H7 (cell line): ENCODE data around the gene TMEM221. TPM values are rescaled to one million over a fixed set of nuclear protein-coding genes. Genes with fewer than 3 reads are reported as not detected.
A peak's percentile ranks its signal among the peaks of the same experiment; 100 is the strongest.

Experiments used
- DNase-seq: peaks from one replicate; pipeline ENCODE4 v3.0.0; 2012
- H3K27me3 ChIP-seq: 2 replicates; pipeline ENCODE4 v1.6.0; 2011; ENCODE audit warnings: mild to moderate bottlenecking, low read length; ENCODE audit not compliant: control insufficient read depth, insufficient read depth
- H3K36me3 ChIP-seq: replicated peaks from 2 replicates; pipeline ENCODE4 v1.5.1; 2011; ENCODE audit warnings: low read length; ENCODE audit not compliant: control insufficient read depth, insufficient read depth
- H3K4me3 ChIP-seq: 2 replicates; pipeline ENCODE4 v1.5.1; 2011; ENCODE audit warnings: low read depth, mild to moderate bottlenecking, control low read depth, low read length, moderate library complexity; ENCODE audit not compliant: insufficient read depth
- total RNA-seq: library from RNA; depleted of rRNA; stranded (reverse); fragments of >200 nt; shearing (Covaris generic); gene quantifications from 2 replicates; pipeline ENCODE4 v1.2.3, GENCODE V29; 2014

Gene TMEM221
- total RNA-seq, 1 experiment from 2014 or later: not detected

DNA sequence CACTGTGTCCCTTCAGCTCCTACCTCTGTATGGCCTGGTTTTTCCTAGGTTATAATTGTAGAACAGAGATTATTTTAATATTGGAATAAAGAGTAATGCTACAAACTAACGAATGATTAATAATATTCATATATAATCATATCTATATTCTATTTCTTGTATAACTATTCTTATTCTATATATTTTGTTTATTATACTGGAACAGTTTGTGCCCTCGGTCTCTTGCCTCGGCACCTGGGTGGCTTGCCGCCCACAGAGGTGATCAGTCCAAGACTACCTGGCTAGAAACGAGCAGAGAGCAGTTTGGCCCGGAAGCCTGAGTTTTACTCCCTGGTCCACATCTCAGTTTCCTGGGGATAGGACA lies 18.0 kb upstream of the TMEM221 start:
- no peak for DNase-seq
- H3K4me3 ChIP-seq: no peak overlapping the region
- no peaks in the 10 kb centered on the region for H3K36me3 ChIP-seq
- H3K27me3 ChIP-seq: peaks cover 12% of the 10 kb centered on the region

DNA sequence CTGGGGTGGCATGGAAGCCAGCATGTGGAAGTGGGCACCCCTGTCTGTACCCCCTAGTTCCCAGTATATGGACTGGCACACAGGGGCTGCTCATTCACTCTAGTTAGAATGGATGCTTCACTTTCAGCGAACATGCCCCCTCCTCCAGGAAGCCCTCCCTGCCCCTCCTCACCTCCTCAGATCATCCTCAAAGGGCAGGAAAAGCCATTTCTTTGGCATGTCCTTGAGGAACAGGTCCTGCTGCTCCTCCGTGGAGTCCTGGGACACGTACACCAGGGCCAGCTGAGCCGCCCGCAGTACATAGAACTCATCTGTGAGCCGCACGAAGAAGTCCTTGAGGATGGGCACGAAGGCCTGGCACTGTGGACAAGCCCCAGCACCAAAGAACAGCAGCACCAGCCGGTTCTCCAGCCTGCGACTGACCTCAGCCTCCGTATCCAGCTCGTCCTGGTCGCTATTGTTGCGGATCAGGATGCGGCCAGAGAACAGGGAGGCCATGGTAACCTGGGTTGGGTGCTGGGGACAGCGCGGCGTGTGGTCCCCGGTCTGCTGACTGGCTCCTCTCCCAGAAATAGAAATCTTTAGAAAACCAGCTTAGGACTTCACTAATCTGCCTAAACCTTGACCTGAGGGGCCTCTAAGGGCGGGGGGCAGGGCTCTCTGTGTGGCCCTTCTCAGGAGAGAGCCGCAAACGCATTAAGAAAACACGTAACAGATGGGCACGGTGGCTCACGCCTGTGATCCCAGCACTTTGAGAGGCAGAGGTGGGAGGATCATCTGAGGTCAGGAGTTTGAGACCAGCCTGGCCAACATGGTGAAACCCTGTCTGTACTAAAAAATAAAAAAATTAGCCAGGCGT lies 12.1 kb upstream of the TMEM221 start, which contains the start of gene NXNL1:
Gene NXNL1, minus strand, starts transcription at position 555 of the 859 bp plus-strand sequence. Its CDS starts 57 bp downstream, at position 498.
- Histone ChIP-seq H3K36me3 (no peaks in the 10 kb centered on the region), H3K27me3 (peaks cover 16% of the 10 kb centered on the region), H3K4me3 (no peak within 1 kb of the TSS)
- DNase-seq: no peak

GRCh38 chr19:17458970-17459369 lies 10.5 kb upstream of the TMEM221 start:
- DNase-seq: no peak
- no peak overlapping the region for H3K4me3 ChIP-seq
- no peaks in the 10 kb centered on the region for H3K36me3 ChIP-seq
- peaks cover 29% of the 10 kb centered on the region for H3K27me3 ChIP-seq

DNA sequence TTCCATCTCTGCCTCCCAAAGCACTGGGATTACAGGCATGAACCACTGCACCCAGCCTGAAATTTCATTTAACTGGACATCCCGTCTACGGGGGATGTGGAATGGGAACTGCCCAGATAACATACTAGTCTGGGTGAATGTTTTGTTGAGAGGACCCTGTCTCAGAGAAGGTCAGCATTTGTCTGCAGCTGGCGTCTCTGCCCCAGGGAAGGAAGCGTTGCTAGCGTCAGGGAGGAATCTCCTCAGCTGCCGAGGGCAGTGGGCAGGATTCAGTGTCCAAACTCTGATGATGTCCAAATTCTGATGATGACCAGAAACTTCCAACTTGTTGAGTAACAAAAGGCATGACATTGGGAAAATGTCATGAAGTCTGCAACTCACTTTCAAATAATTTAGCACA lies 9.1 kb upstream of the TMEM221 start:
- Histone ChIP-seq H3K36me3 (no peaks in the 10 kb centered on the region), H3K4me3 (no peak overlapping the region), H3K27me3 (peaks cover 33% of the 10 kb centered on the region)
- no peak for DNase-seq

DNA sequence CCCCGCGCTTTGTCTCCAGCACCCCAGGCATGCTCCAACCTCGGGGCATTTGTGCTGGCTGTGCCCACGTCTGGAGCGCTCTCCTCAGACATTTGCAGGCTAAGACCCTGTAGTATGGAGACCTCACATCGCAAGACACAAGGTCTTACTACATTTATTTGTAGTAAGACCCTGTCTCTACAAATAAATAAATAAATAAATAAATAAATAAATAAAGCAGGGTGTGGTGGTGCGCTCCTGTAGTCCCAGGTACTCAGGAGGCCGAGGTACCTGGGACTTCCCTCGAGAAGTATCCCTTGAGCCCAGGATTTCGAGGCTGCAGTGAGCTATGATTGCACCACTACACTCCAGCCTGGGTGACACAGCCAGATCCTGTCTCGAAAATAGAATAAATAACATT lies 7.7 kb upstream of the TMEM221 start:
- DNase-seq: no peak
- no peak overlapping the region for H3K4me3 ChIP-seq
- H3K27me3 ChIP-seq: peaks cover 33% of the 10 kb centered on the region
- no peaks in the 10 kb centered on the region for H3K36me3 ChIP-seq

DNA sequence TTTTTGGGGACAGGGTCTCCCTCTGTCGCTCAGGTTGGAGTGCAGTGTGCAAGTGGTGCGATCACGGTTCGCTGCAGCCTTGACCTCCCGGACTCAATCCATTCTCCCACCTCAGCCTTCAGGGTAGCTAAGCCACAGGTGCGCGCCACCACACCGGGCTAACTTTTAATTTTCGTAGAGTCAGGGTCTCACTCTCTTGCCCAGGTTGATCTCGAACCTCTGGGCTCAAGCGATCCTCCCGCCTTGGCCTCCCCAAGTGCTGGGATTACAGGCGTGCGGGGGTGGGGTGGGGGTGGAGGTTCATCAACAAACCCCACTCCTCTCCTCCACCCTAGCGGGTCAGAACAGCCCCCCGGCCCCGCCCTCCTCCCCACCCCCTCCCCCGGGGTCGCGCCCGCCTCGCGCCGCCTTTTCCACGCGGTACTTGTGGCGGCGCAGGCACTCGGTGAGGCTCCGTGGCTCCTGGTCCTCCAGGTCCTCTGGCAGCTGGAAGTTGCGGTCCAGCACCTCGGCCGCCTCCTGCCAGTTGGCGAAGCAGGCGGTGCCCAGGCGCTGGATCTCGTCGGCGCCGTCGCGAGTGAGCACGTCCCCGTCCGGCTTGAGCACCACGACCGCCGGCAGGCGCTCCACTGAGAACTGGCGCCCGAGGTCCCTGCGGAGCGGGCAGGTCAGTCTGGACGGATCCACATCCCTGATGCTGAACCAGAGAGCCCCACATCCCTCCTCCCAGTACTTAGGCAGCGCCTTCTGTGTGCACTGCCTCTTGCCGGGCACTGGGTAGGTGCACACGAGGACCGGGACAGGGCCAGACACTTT lies 7.0 kb upstream of the TMEM221 start:
- Histone ChIP-seq H3K36me3 (no peaks in the 10 kb centered on the region), H3K27me3 (peaks cover 33% of the 10 kb centered on the region), H3K4me3 (peak overlapping the region; percentile 10; the same call in 1 of the 2 replicates)
- DNase-seq: peak; percentile 80

DNA sequence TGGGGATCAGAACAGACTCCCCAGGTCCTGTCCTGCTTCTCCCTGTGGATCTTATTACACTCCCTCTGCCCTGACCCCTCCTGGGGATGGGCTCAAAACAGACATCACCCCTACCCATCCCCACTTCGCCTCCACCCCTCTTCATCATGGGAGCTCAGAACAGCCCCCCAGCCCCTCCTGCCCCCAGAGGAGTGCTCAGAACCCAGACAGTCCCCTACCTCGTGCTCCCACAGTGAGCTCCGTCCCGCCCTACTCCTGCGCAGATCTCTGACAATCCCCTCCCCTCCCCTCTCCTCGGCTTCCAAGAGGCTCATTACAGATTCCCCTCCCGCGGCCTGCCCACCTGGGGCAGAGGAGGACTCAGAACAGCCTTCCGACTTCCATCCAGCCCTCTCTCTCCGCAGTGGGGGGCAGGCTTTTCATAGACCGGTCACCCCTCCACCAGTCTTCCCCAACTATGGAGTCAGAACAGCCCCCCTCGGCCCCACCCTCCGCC lies 6.2 kb upstream of the TMEM221 start:
- Histone ChIP-seq H3K36me3 (no peaks in the 10 kb centered on the region), H3K4me3 (peak overlapping the region; percentile 25; the same call in 1 of the 2 replicates), H3K27me3 (peaks cover 36% of the 10 kb centered on the region)
- DNase-seq: peak; percentile 88

DNA sequence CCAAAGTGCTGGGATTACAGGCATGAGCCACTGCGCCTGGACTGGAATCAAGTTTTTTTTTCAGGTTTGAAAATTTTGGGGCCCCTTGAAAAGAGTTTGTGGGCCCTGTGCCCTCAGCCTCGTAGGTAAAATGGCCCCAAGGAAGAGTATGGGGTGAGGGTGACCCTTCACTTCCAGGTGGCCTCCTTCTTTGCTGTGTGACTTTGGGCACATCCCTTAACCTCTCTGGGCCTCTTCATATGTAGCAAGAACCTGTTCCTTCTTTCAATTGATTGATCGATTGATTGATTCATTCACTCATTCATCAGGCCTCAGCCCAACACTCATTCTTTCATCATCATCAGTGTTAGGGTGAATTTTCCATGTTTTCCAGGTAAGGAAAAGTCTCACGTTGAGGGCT lies 3.4 kb upstream of the TMEM221 start:
- Histone ChIP-seq H3K36me3 (no peaks in the 10 kb centered on the region), H3K27me3 (peaks cover 45% of the 10 kb centered on the region), H3K4me3 (no peak overlapping the region)
- DNase-seq: no peak

GRCh38 chr19:17450264-17451075 lies 2.0 kb upstream of the TMEM221 start:
- H3K36me3 ChIP-seq: no peaks in the 10 kb centered on the region
- no peak for DNase-seq
- no peak overlapping the region for H3K4me3 ChIP-seq
- peaks cover 35% of the 10 kb centered on the region for H3K27me3 ChIP-seq

GRCh38 chr19:17447704-17448130 lies 751 bp downstream of the TMEM221 start:
- no peak for DNase-seq
- Histone ChIP-seq H3K36me3 (no peaks in the 10 kb centered on the region), H3K27me3 (peaks cover 22% of the 10 kb centered on the region), H3K4me3 (peak overlapping the region; percentile 47)

DNA sequence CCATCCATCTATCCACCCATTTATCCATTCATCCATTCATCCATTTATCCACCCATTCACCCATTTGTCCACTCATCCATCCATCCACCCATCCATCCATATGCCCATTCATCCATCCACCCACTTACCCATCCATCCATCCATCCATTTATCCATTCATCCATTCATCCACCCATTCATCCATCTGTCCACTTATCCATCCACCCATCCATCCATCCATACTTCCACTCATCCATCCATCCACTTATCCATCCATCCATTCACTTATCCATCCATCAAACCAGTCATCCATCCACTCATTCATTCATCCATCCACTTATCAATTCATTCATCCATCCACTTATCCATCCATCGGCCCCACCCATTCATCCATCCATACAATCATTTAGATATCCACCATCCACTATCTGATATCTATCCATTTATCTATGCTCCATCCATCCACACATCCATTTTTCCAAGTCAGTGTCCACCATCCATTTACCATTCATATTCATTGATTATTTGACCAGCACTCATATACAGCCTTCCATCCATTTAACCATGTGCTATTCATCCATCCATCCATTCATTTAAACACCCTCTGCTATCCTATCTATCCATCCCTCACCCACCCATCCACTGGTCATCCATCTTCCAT lies 2.8 kb downstream of the TMEM221 start:
- H3K4me3 ChIP-seq: no peak overlapping the region
- no peak for DNase-seq
- no peaks in the 10 kb centered on the region for H3K36me3 ChIP-seq
- peaks cover 22% of the 10 kb centered on the region for H3K27me3 ChIP-seq

- DNase-seq: peak; percentile 81
- H3K36me3 ChIP-seq: no peaks in the 10 kb centered on the region
- H3K27me3 ChIP-seq: peaks cover 5% of the 10 kb centered on the region; the same call in 1 of the 2 replicates
- no peak overlapping the region for H3K4me3 ChIP-seq
Observed at GRCh38 chr19:17441241-17442021, 7.0 kb downstream of the TMEM221 start.

- no peaks in the 10 kb centered on the region for H3K36me3 ChIP-seq
- no peaks in the 10 kb centered on the region; the same call in 1 of the 2 replicates for H3K27me3 ChIP-seq
- H3K4me3 ChIP-seq: no peak overlapping the region
- DNase-seq: no peak
Observed at GRCh38 chr19:17436874-17437267, 11.6 kb downstream of the TMEM221 start.
